Large intestine (tissue), 3 donors: ENCODE data around the gene PTTG1IP2. TPM values are rescaled to one million over a fixed set of nuclear protein-coding genes. Genes with fewer than 3 reads are reported as not detected.

Experiments
- DNase-seq, 2 donors: peaks; one replicate each; pipeline versions ENCODE4 v3.0.0 to v3.0.0-alpha.2; 2013
- H3K27ac ChIP-seq: one replicate; pipeline ENCODE4 v1.5.1; 2013; ENCODE audit warnings: low read length
- H3K27me3 ChIP-seq: 2 replicates; pipeline ENCODE4 v1.6.1; 2013; ENCODE audit warnings: low read length; ENCODE audit not compliant: control insufficient read depth, insufficient read depth
- H3K36me3 ChIP-seq: 2 replicates; pipeline ENCODE4 v1.6.1; 2013; ENCODE audit warnings: low read length; ENCODE audit not compliant: control insufficient read depth, insufficient read depth
- H3K4me1 ChIP-seq: one replicate; pipeline ENCODE4 v1.6.1; 2013; ENCODE audit warnings: low read length; ENCODE audit not compliant: control insufficient read depth, insufficient read depth
- H3K4me3 ChIP-seq: one replicate; pipeline ENCODE4 v1.5.1; 2013; ENCODE audit warnings: low read length
- H3K9me3 ChIP-seq: one replicate; pipeline ENCODE4 v1.6.1; 2013; ENCODE audit warnings: mild to moderate bottlenecking, low read depth, low read length, moderate library complexity; ENCODE audit not compliant: control insufficient read depth
- WGBS: methylation state at CpG from one replicate; pipeline ENCODE4 v1.1.5; 2013; ENCODE audit warnings: low lambda C conversion rate; ENCODE audit not compliant: insufficient coverage; 5-methylcytosine and 5-hydroxymethylcytosine counted together
- polyA plus RNA-seq: library from polyadenylated mRNA; unstranded; fragments of 120-200 nt; gene quantifications from one replicate; pipeline ENCODE4 v1.2.1, GENCODE V29; 2013

PTTG1IP2 gene
- polyA plus RNA-seq, 1 donor: not detected

- Histone ChIP-seq H3K36me3 (no peaks in the 10 kb centered on the region), H3K9me3 (no peaks in the 10 kb centered on the region), H3K27me3 (no peaks in the 10 kb centered on the region), H3K4me1 (no peaks in the 10 kb centered on the region), H3K27ac (no peak overlapping the region), H3K4me3 (no peak overlapping the region)
- DNase-seq: no peak
- WGBS: 100% methylated on average over 1 of the region's 1 CpG
Observed at GRCh38 chr7:90483251-90483650, 13.8 kb downstream of the PTTG1IP2 start.

DNA sequence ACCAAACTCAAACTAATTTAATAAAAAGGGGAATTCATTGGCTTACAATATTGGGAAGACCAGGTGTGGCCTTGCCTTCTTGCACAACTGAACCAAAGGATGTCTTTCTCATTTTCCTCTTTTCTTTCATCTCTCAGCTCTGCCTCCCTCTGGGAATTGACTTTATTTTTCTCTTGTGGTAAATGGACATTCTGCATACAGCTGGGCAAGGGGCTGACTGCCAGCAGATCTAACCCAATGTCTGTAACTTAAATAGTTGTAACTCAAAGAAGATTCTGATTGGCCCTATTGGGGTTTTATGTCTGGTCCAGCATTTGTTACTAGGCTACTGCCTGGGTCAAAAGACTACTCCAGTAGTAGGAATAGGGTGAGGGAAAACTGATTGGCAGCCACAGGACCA is 15.3 kb downstream of the PTTG1IP2 start:
- H3K27ac ChIP-seq: no peak overlapping the region
- no peaks in the 10 kb centered on the region for H3K27me3 ChIP-seq
- no peaks in the 10 kb centered on the region for H3K9me3 ChIP-seq
- H3K36me3 ChIP-seq: no peaks in the 10 kb centered on the region
- no peak overlapping the region for H3K4me3 ChIP-seq
- H3K4me1 ChIP-seq: no peaks in the 10 kb centered on the region
- DNase-seq: no peak

DNA sequence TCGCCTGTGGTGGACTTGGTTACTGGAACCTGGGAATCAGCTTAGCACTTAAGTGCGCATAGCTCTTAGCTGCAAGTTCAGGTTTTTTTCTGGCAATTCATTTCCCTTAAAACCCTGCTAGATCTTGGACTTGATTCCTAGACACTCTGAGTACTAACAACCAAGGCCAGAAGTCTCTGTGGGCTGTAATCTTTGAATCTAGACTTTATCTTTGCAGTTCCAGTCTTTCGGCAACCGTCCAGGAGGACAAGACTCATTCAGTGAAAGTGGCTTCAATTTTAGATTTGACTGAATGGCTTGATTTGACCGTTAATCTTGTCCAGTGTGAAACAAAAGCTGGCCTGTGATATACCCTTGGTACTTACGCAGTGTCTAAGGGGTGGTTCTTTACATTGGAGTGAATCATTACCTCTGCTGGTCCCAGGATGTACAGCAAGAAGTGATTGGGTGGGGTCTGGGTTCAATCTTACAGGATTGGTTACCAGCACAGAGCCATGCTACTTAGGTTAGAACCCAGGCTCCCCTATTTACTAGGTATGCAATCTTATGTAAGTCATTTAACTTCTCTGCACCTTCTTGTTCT is 16.4 kb downstream of the PTTG1IP2 start:
- no peak overlapping the region for H3K4me3 ChIP-seq
- H3K27me3 ChIP-seq: no peaks in the 10 kb centered on the region
- DNase-seq: no peak
- no CpG with 5 or more reads among the region's 6 CpGs for WGBS
- no peaks in the 10 kb centered on the region for H3K36me3 ChIP-seq
- H3K4me1 ChIP-seq: no peaks in the 10 kb centered on the region
- H3K9me3 ChIP-seq: no peaks in the 10 kb centered on the region
- H3K27ac ChIP-seq: no peak overlapping the region

DNA sequence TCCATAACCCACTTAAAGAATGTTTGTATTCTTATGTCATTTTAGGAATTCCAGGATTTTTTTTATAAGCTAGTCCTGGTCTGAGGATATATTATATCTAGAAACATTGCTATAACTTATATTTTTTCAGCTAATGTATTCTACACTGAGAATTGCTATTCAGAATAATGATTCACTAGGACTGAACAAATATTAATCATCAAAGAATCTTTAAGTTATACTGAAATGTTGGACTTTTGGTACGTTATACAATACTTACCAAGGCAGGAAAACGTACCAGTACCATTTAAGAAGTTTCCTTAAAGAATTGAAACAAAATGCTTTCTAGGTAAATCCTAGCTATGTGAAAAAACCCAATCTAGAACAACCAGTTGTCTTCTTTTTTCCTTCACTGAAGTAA is 18.4 kb downstream of the PTTG1IP2 start:
- no peak overlapping the region for H3K4me3 ChIP-seq
- WGBS: no CpG with 5 or more reads among the region's 2 CpGs
- H3K36me3 ChIP-seq: no peaks in the 10 kb centered on the region
- no peak overlapping the region for H3K27ac ChIP-seq
- H3K9me3 ChIP-seq: no peaks in the 10 kb centered on the region
- no peaks in the 10 kb centered on the region for H3K27me3 ChIP-seq
- no peaks in the 10 kb centered on the region for H3K4me1 ChIP-seq
- DNase-seq: no peak

- no peaks in the 10 kb centered on the region for H3K27me3 ChIP-seq
- H3K4me1 ChIP-seq: no peaks in the 10 kb centered on the region
- DNase-seq: peak in 1 of 2 donors; percentile 41
- no peak overlapping the region for H3K27ac ChIP-seq
- 43% methylated on average over 1 of the region's 1 CpG for WGBS
- no peak overlapping the region for H3K4me3 ChIP-seq
- H3K36me3 ChIP-seq: no peaks in the 10 kb centered on the region
- H3K9me3 ChIP-seq: no peaks in the 10 kb centered on the region
Observed at GRCh38 chr7:90488220-90488619, 18.8 kb downstream of the PTTG1IP2 start.

DNA sequence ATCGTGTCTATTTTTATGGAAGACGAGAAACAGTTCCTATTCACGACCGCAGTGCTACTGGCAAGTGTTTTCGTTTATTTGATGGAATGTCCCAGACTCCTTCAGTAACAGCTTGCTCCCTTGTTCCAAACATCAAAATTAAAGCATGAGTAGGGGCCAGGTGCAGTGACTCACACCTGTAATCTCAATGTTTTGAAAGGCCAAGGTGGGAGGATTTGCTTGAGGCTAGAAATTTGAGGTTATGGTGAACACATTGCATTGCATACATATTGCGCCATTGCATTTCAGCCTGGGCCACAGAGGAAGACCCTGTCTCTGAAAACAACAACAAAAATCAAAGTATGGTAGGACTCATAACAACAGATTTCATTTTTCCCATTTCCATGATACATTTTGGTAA is 22.8 kb downstream of the PTTG1IP2 start:
- WGBS: 100% methylated on average over 4 of the region's 6 CpGs
- Histone ChIP-seq H3K27ac (no peak overlapping the region), H3K9me3 (no peaks in the 10 kb centered on the region), H3K4me3 (no peak overlapping the region), H3K4me1 (no peaks in the 10 kb centered on the region), H3K27me3 (no peaks in the 10 kb centered on the region), H3K36me3 (no peaks in the 10 kb centered on the region)
- DNase-seq: no peak

GRCh38 chr7:90495241-90495640 is 25.8 kb downstream of the PTTG1IP2 start:
- no CpG with 5 or more reads among the region's 1 CpG for WGBS
- H3K27ac ChIP-seq: no peak overlapping the region
- H3K4me1 ChIP-seq: no peaks in the 10 kb centered on the region
- no peaks in the 10 kb centered on the region for H3K36me3 ChIP-seq
- no peaks in the 10 kb centered on the region for H3K9me3 ChIP-seq
- H3K4me3 ChIP-seq: no peak overlapping the region
- DNase-seq: no peak
- no peaks in the 10 kb centered on the region for H3K27me3 ChIP-seq

DNA sequence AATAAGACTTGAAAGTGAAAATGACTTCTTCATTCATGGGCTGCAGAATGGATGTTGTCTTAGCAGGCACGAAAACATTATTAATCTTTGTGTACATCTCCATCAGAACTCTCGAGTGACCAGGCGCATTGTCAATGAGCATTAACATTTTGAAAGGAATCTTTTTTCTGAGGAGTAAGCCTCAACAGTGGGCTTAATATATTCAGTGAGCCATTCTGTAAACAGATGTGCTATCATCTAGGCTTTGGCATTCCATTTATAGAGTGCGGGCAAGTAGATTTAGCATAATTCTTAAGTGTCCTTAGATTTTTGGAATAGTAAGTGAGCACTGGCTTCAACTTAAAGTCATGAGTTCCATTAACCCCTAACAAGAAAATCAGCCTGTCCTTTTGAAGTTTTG is 33.1 kb downstream of the PTTG1IP2 start:
- Histone ChIP-seq H3K36me3 (no peaks in the 10 kb centered on the region), H3K9me3 (no peaks in the 10 kb centered on the region), H3K4me1 (no peaks in the 10 kb centered on the region), H3K27me3 (no peaks in the 10 kb centered on the region), H3K4me3 (no peak overlapping the region), H3K27ac (no peak overlapping the region)
- WGBS: no CpG with 5 or more reads among the region's 4 CpGs
- DNase-seq: no peak

GRCh38 chr7:90503367-90503766 is 33.9 kb downstream of the PTTG1IP2 start:
- Histone ChIP-seq H3K4me3 (no peak overlapping the region), H3K27ac (no peak overlapping the region), H3K27me3 (no peaks in the 10 kb centered on the region), H3K9me3 (no peaks in the 10 kb centered on the region), H3K36me3 (no peaks in the 10 kb centered on the region), H3K4me1 (no peaks in the 10 kb centered on the region)
- no CpG with 5 or more reads among the region's 1 CpG for WGBS
- no peak for DNase-seq

- Histone ChIP-seq H3K4me3 (no peak overlapping the region), H3K27me3 (no peaks in the 10 kb centered on the region)
Observed at GRCh38 chr7:90507692-90508091, 38.3 kb downstream of the PTTG1IP2 start.

DNA sequence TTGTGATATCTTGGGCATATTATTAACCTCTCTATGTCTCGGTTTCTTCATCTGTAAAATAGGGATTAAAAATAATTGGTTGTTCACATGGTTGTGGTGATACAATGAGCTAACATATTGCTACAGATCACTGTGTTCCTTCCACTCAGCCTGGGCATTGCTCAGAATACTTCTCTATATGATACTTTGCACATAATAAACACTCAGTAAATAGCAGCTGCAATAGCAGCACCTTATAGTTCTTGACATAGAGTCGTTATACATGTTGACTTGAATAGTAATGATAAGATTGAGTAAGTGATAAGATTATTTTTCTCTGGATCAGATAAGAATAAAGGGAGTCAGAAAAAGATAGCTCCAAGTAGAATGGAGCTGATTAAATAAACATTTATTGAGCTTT is 42.3 kb downstream of the PTTG1IP2 start:
- Histone ChIP-seq H3K27me3 (no peaks in the 10 kb centered on the region), H3K4me1 (no peaks in the 10 kb centered on the region), H3K4me3 (no peak overlapping the region), H3K27ac (no peak overlapping the region), H3K36me3 (no peaks in the 10 kb centered on the region), H3K9me3 (no peaks in the 10 kb centered on the region)
- 71% methylated on average over 1 of the region's 2 CpGs for WGBS
- no peak for DNase-seq

More at GRCh38 chr7:90507692-90508091, 38.3 kb downstream of the PTTG1IP2 start:
- no peaks in the 10 kb centered on the region for H3K9me3 ChIP-seq
- no peaks in the 10 kb centered on the region for H3K36me3 ChIP-seq
- no peak overlapping the region for H3K27ac ChIP-seq
- H3K4me1 ChIP-seq: no peaks in the 10 kb centered on the region
- no CpG with 5 or more reads among the region's 1 CpG for WGBS
- DNase-seq: no peak
